Mesothelial cell of epicardium (in vitro differentiated cells): ENCODE measurements around the gene FAM50B. TPM values are rescaled to one million over a fixed set of nuclear protein-coding genes. Genes with fewer than 3 reads are reported as not detected.

ENCODE experiments used
- DNase-seq, 2 experiments: peaks; one replicate each; pipeline ENCODE4 v3.0.0; 2021; ENCODE audit warnings: low spot score in 2 of 2; ENCODE audit not compliant: unreplicated experiment in 2 of 2
- H3K27ac Mint-ChIP-seq: 2 replicates; pipeline ENCODE4 v1.8.0; 2021; ENCODE audit warnings: mixed read lengths
- H3K27me3 Mint-ChIP-seq: 2 replicates; pipeline ENCODE4 v1.8.0; 2021; ENCODE audit warnings: low read depth, mixed read lengths
- H3K36me3 Mint-ChIP-seq: 2 replicates; pipeline ENCODE4 v1.8.0; 2021; ENCODE audit warnings: mixed read lengths
- H3K4me1 Mint-ChIP-seq: 2 replicates; pipeline ENCODE4 v1.8.0; 2021; ENCODE audit warnings: mixed read lengths
- H3K4me3 Mint-ChIP-seq: 2 replicates; pipeline ENCODE4 v1.8.0; 2021; ENCODE audit warnings: mild to moderate bottlenecking, moderate library complexity, mixed read lengths
- H3K9me3 Mint-ChIP-seq: 2 replicates; pipeline ENCODE4 v1.8.0; 2021; ENCODE audit warnings: mixed read lengths
- CTCF ChIP-seq: fragments of 200-600 bp; sonication (generic); IDR thresholded peaks from one replicate; pipeline ENCODE4 v1.5.0; 2021; ENCODE audit warnings: antibody characterized with exemption; ENCODE audit not compliant: unreplicated experiment
- total RNA-seq: library from RNA; stranded (reverse); gene quantifications from 3 replicates; pipeline ENCODE4 v1.2.1, GENCODE V29; 2021

FAM50B gene
- total RNA-seq, 1 donor from 2014 or later = 7.0 TPM

- DNase-seq = no peak
- Mint-ChIP-seq H3K27me3 (no peaks in the 10 kb centered on the region), H3K9me3 (peaks cover 5% of the 10 kb centered on the region), H3K27ac (peak overlapping the region; percentile 43), H3K4me1 (peaks cover 29% of the 10 kb centered on the region), H3K4me3 (no peak overlapping the region), H3K36me3 (no peaks in the 10 kb centered on the region)
- no peak for TF ChIP-seq CTCF
These were observed 46.1 kb downstream of the FAM50B start for GRCh38 chr6:3895312-3895653.

DNA sequence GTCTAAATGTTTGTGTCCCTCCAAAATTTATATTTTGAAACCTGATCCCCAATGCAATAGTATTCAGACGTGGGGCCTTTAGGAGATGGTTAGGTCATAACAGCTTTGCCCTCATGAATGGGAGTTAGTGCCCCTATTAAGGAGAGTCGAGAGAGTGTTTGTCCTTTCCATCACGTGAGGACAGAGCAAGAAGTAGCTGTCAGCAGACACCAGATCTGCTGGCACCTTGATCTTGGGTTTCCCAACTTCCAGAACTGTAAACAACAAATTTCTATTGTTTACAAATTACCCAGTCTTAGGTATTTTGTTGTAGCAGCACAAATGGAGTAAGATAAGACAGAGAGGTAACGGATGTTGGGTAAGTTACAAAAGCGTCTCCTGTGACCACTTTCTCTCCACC lies 46.6 kb downstream of the FAM50B start:
- Mint-ChIP-seq H3K36me3 (no peaks in the 10 kb centered on the region), H3K9me3 (peaks cover 5% of the 10 kb centered on the region), H3K27me3 (no peaks in the 10 kb centered on the region), H3K4me1 (peaks cover 30% of the 10 kb centered on the region), H3K27ac (no peak overlapping the region), H3K4me3 (no peak overlapping the region)
- no peak for TF ChIP-seq CTCF
- DNase-seq = no peak

GRCh38 chr6:3898265-3898994 lies 49.3 kb downstream of the FAM50B start:
- H3K36me3 Mint-ChIP-seq = no peaks in the 10 kb centered on the region
- H3K27me3 Mint-ChIP-seq = no peaks in the 10 kb centered on the region
- no peak overlapping the region for H3K4me3 Mint-ChIP-seq
- no peak overlapping the region for H3K27ac Mint-ChIP-seq
- peaks cover 34% of the 10 kb centered on the region for H3K4me1 Mint-ChIP-seq
- no peak for TF ChIP-seq CTCF
- DNase-seq = no peak
- H3K9me3 Mint-ChIP-seq = peaks cover 5% of the 10 kb centered on the region

DNA sequence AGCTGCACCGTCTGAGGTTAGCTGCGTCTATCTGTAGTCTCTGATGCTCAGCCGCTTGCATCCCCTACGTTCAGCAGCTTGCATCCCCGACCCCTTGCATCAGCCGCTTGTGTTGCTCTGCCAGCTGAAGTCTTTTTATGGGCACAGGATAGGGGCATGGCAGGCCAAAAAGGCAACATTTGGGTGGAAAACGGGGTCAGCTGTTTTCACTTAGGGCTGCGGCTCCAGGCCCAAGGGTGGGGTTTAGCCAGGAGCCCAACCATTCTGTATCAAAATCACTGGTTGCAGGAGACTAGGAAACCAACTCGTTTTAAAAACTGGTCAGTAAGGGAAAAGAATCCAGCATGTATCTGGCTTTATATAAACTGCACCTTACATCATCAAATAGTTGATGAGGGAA lies 49.9 kb downstream of the FAM50B start:
- Mint-ChIP-seq H3K27me3 (no peaks in the 10 kb centered on the region), H3K36me3 (no peaks in the 10 kb centered on the region), H3K4me1 (peaks cover 28% of the 10 kb centered on the region), H3K4me3 (no peak overlapping the region), H3K9me3 (peaks cover 5% of the 10 kb centered on the region), H3K27ac (no peak overlapping the region)
- no peak for TF ChIP-seq CTCF
- DNase-seq = no peak

- no peak overlapping the region for H3K4me3 Mint-ChIP-seq
- H3K4me1 Mint-ChIP-seq = peaks cover 19% of the 10 kb centered on the region
- no peaks in the 10 kb centered on the region for H3K27me3 Mint-ChIP-seq
- peaks cover 5% of the 10 kb centered on the region for H3K9me3 Mint-ChIP-seq
- TF ChIP-seq CTCF = no peak
- no peak overlapping the region for H3K27ac Mint-ChIP-seq
- no peak for DNase-seq
- no peaks in the 10 kb centered on the region for H3K36me3 Mint-ChIP-seq
These were observed 50.8 kb downstream of the FAM50B start for GRCh38 chr6:3899970-3900439.

Other genes starting within 250 kb of the FAM50B start
- gene PXDC1, start 97.7 kb upstream of the FAM50B start, total RNA-seq = 33.1 to 34.5 TPM (median 33.8 TPM) in 3 replicates
- not detected in 3 replicates for gene FAM217A, start 229.8 kb downstream of the FAM50B start, total RNA-seq